ENCODE results near the gene DPF3. TPM values are rescaled to one million over a fixed set of nuclear protein-coding genes. Genes with fewer than 3 reads are reported as not detected.

The DPF3 gene
- 1 to 10 TPM; 4.1 to 6.6 (median 5.4) TPM for total RNA-seq (2021; fragmentation: NEBNext Ultra II Directional; extraction: Animal tissue kit (Norgen Biotek cat#: 25700))
- long read RNA-seq, partial matches to known transcripts, result 0 of 1 reads
- long read RNA-seq, other reads (novel, unspliced or antisense), result 1 of 1 reads

- Mint-ChIP-seq H3K4me1 (ENCODE audit: low read depth) (peaks cover 36% of the 10 kb centered on the region), H3K27me3 (ENCODE audit: insufficient read depth) (no peaks in the 10 kb centered on the region; the same call in 1 of the 2 replicates), H3K4me3 (peak within 1 kb of the TSS; percentile 89), H3K9me3 (no peaks in the 10 kb centered on the region), H3K36me3 (ENCODE audit: low read depth) (no peaks in the 10 kb centered on the region), H3K27ac (peak within 1 kb of the TSS; percentile 41)
- DNase-seq, result peak; percentile 95
- no peak for TF ChIP-seq CTCF (IDR thresholded peaks at IDR 0.05)
Observed at GRCh38 chr14:72893636-72894322, at the start of gene DPF3. TSS of gene DPF3 (minus strand) at chr14:72894101. CDS start at chr14:72894088, 13 bp downstream.

- H3K27me3 Mint-ChIP-seq (ENCODE audit: insufficient read depth), result peaks cover 3% of the 10 kb centered on the region; the same call in 1 of the 2 replicates
- H3K27ac Mint-ChIP-seq, result no peak overlapping the region
- H3K9me3 Mint-ChIP-seq, result no peaks in the 10 kb centered on the region
- H3K4me3 Mint-ChIP-seq, result no peak overlapping the region
- H3K36me3 Mint-ChIP-seq (ENCODE audit: low read depth), result peaks cover 24% of the 10 kb centered on the region
- DNase-seq, result no peak
- H3K4me1 Mint-ChIP-seq (ENCODE audit: low read depth), result no peaks in the 10 kb centered on the region
- TF ChIP-seq CTCF (IDR thresholded peaks at IDR 0.05), result no peak
Observed at GRCh38 chr14:72942934-72943333, 49.0 kb upstream of the DPF3 start.

- DNase-seq, result no peak
- H3K27me3 Mint-ChIP-seq (ENCODE audit: insufficient read depth), result no peaks in the 10 kb centered on the region
- TF ChIP-seq CTCF (IDR thresholded peaks at IDR 0.05), result no peak
- peaks cover 24% of the 10 kb centered on the region for H3K36me3 Mint-ChIP-seq (ENCODE audit: low read depth)
- H3K27ac Mint-ChIP-seq, result no peak overlapping the region
- H3K9me3 Mint-ChIP-seq, result no peaks in the 10 kb centered on the region
- H3K4me1 Mint-ChIP-seq (ENCODE audit: low read depth), result no peaks in the 10 kb centered on the region
- H3K4me3 Mint-ChIP-seq, result no peak overlapping the region
Observed at GRCh38 chr14:72941286-72941985, 47.5 kb upstream of the DPF3 start.

- H3K4me3 Mint-ChIP-seq, result no peak overlapping the region
- no peaks in the 10 kb centered on the region for H3K9me3 Mint-ChIP-seq
- H3K27ac Mint-ChIP-seq, result no peak overlapping the region
- no peak for DNase-seq
- peaks cover 14% of the 10 kb centered on the region for H3K36me3 Mint-ChIP-seq (ENCODE audit: low read depth)
- TF ChIP-seq CTCF (IDR thresholded peaks at IDR 0.05), result no peak
- no peaks in the 10 kb centered on the region for H3K4me1 Mint-ChIP-seq (ENCODE audit: low read depth)
- no peaks in the 10 kb centered on the region for H3K27me3 Mint-ChIP-seq (ENCODE audit: insufficient read depth)
Observed at GRCh38 chr14:72939630-72940029, 45.7 kb upstream of the DPF3 start.

GRCh38 chr14:72932893-72933292 is 39.0 kb upstream of the DPF3 start:
- Mint-ChIP-seq H3K4me3 (no peak overlapping the region), H3K9me3 (no peaks in the 10 kb centered on the region), H3K36me3 (ENCODE audit: low read depth) (peaks cover 5% of the 10 kb centered on the region; the same call in 1 of the 2 replicates), H3K4me1 (ENCODE audit: low read depth) (no peaks in the 10 kb centered on the region), H3K27ac (no peak overlapping the region), H3K27me3 (ENCODE audit: insufficient read depth) (no peaks in the 10 kb centered on the region; the same call in 1 of the 2 replicates)
- TF ChIP-seq CTCF (IDR thresholded peaks at IDR 0.05), result no peak
- DNase-seq, result no peak
